Hepatocyte (in vitro differentiated cells): ENCODE measurements around the gene TACO1. TPM values are rescaled to one million over a fixed set of nuclear protein-coding genes. Genes with fewer than 3 reads are reported as not detected.

Source experiments
- DNase-seq: peaks from one replicate; pipeline ENCODE4 v3.0.0-alpha.2; 2016; ENCODE audit warnings: low spot score
- H2AFZ ChIP-seq: fragments of 200-600 bp; sonication (generic); 2 replicates; pipeline ENCODE4 v1.6.0; 2016; ENCODE audit warnings: antibody characterized with exemption, mild to moderate bottlenecking
- H3K27ac ChIP-seq: fragments of 200-600 bp; sonication (generic); 2 replicates; pipeline ENCODE4 v1.5.1; 2016; ENCODE audit warnings: mild to moderate bottlenecking
- H3K27me3 ChIP-seq: fragments of 200-600 bp; sonication (generic); 2 replicates; pipeline ENCODE4 v1.6.1; 2016
- H3K36me3 ChIP-seq: fragments of 200-600 bp; sonication (generic); replicated peaks from 2 replicates; pipeline ENCODE4 v1.5.1; 2016; ENCODE audit warnings: low read depth; ENCODE audit not compliant: insufficient read depth
- H3K4me1 ChIP-seq: fragments of 200-600 bp; sonication (generic); 2 replicates; pipeline ENCODE4 v1.5.1; 2016; ENCODE audit warnings: mild to moderate bottlenecking, moderate library complexity; ENCODE audit not compliant: insufficient read depth
- H3K4me2 ChIP-seq: fragments of 200-600 bp; sonication (generic); 2 replicates; pipeline ENCODE4 v1.6.0; 2016
- H3K4me3 ChIP-seq: fragments of 200-600 bp; sonication (generic); 2 replicates; pipeline ENCODE4 v1.5.1; 2016; ENCODE audit warnings: mild to moderate bottlenecking
- H3K79me2 ChIP-seq: fragments of 200-600 bp; sonication (generic); 2 replicates; pipeline ENCODE4 v1.6.0; 2017; ENCODE audit warnings: mild to moderate bottlenecking
- H3K9me2 ChIP-seq: fragments of 200-600 bp; sonication (generic); replicated peaks from 2 replicates; pipeline ENCODE4 v1.6.0; 2017; ENCODE audit warnings: mild to moderate bottlenecking; ENCODE audit not compliant: insufficient read depth
- H3K9me3 ChIP-seq: fragments of 200-600 bp; sonication (generic); 2 replicates; pipeline ENCODE4 v1.5.1; 2016; ENCODE audit warnings: low read depth, mild to moderate bottlenecking
- H4K20me1 ChIP-seq: fragments of 200-600 bp; sonication (generic); 2 replicates; pipeline ENCODE4 v1.6.0; 2016; ENCODE audit warnings: mild to moderate bottlenecking; ENCODE audit not compliant: insufficient read depth, poor library complexity, severe bottlenecking
- CTCF ChIP-seq: fragments of 200-600 bp; sonication (generic); IDR thresholded peaks from 2 replicates; pipeline ENCODE4 v1.5.1; 2016; ENCODE audit warnings: antibody characterized with exemption, mild to moderate bottlenecking; ENCODE audit not compliant: poor library complexity
- EZH2 ChIP-seq: fragments of 200-600 bp; sonication (generic); IDR thresholded peaks from 2 replicates; pipeline ENCODE4 v1.6.1; 2016; ENCODE audit warnings: antibody characterized with exemption, mild to moderate bottlenecking, borderline replicate concordance
- EZH2phosphoT487 ChIP-seq: fragments of 200-600 bp; sonication (generic); IDR thresholded peaks from one replicate; pipeline ENCODE4 v1.6.1; 2018; ENCODE audit warnings: antibody characterized with exemption, mild to moderate bottlenecking, low read depth, moderate library complexity; ENCODE audit not compliant: unreplicated experiment, severe bottlenecking
- WGBS: methylation state at CpG from one replicate; pipeline ENCODE4 v1.1.6; 2016; ENCODE audit warnings: low lambda C conversion rate; ENCODE audit errors: missing lambda C conversion rate; 5-methylcytosine and 5-hydroxymethylcytosine counted together
- polyA plus RNA-seq: library from polyadenylated mRNA; unstranded; fragments of >200 nt; fragmentation: Nextera tagmentation; extraction: Ambion mirVana; gene quantifications from 2 replicates; pipeline ENCODE4 v1.2.1, GENCODE V29; 2016
- total RNA-seq: library from RNA; depleted of rRNA; stranded (reverse); fragments of >200 nt; gene quantifications from 2 replicates; pipeline ENCODE4 v1.2.3, GENCODE V29; 2014

Gene TACO1
- total and polyA plus RNA-seq, 2 experiments from 2014 or later, result 20.2 to 32.2 TPM

GRCh38 chr17:63557416-63557815 lies 43.3 kb upstream of the TACO1 start:
- Histone ChIP-seq H3K9me3 (no peaks in the 10 kb centered on the region), H2AFZ (no peak overlapping the region), H3K9me2 (no peaks in the 10 kb centered on the region), H3K4me2 (no peak overlapping the region), H3K27ac (no peak overlapping the region), H3K4me1 (peaks cover 12% of the 10 kb centered on the region), H4K20me1 (peaks cover 97% of the 10 kb centered on the region), H3K27me3 (no peaks in the 10 kb centered on the region), H3K79me2 (peaks cover 98% of the 10 kb centered on the region), H3K4me3 (no peak overlapping the region), H3K36me3 (no peaks in the 10 kb centered on the region)
- TF ChIP-seq EZH2 (no peak), EZH2phosphoT487 (no peak), CTCF (no peak)
- no peak for DNase-seq
- 98% methylated on average over 2 of the region's 2 CpGs for WGBS

GRCh38 chr17:63558441-63558840 lies 42.3 kb upstream of the TACO1 start:
- 96% methylated on average over 3 of the region's 3 CpGs for WGBS
- no peak for DNase-seq
- Histone ChIP-seq H3K36me3 (no peaks in the 10 kb centered on the region), H4K20me1 (peaks cover 96% of the 10 kb centered on the region), H3K9me2 (no peaks in the 10 kb centered on the region), H3K4me1 (peaks cover 3% of the 10 kb centered on the region), H3K27me3 (no peaks in the 10 kb centered on the region), H2AFZ (no peak overlapping the region), H3K9me3 (no peaks in the 10 kb centered on the region), H3K79me2 (peaks cover 96% of the 10 kb centered on the region), H3K27ac (no peak overlapping the region), H3K4me2 (no peak overlapping the region), H3K4me3 (no peak overlapping the region)
- TF ChIP-seq CTCF, result no peak
- TF ChIP-seq EZH2, result no peak
- no peak for TF ChIP-seq EZH2phosphoT487

GRCh38 chr17:63561819-63562218 lies 38.9 kb upstream of the TACO1 start:
- H3K27me3 ChIP-seq, result no peaks in the 10 kb centered on the region
- peaks cover 96% of the 10 kb centered on the region for H3K79me2 ChIP-seq
- H3K9me3 ChIP-seq, result no peaks in the 10 kb centered on the region
- no peak overlapping the region for H2AFZ ChIP-seq
- H3K36me3 ChIP-seq, result no peaks in the 10 kb centered on the region
- DNase-seq, result no peak
- no peak for TF ChIP-seq CTCF
- TF ChIP-seq EZH2phosphoT487, result no peak
- no peak for TF ChIP-seq EZH2
- no peaks in the 10 kb centered on the region for H3K9me2 ChIP-seq
- H3K27ac ChIP-seq, result no peak overlapping the region
- no peaks in the 10 kb centered on the region for H3K4me1 ChIP-seq
- peaks cover 87% of the 10 kb centered on the region for H4K20me1 ChIP-seq
- H3K4me2 ChIP-seq, result no peak overlapping the region
- H3K4me3 ChIP-seq, result no peak overlapping the region

- peaks cover 96% of the 10 kb centered on the region for H3K79me2 ChIP-seq
- no peaks in the 10 kb centered on the region for H3K36me3 ChIP-seq
- no peaks in the 10 kb centered on the region for H3K9me3 ChIP-seq
- H3K9me2 ChIP-seq, result no peaks in the 10 kb centered on the region
- no peak overlapping the region for H3K4me3 ChIP-seq
- no peak for DNase-seq
- TF ChIP-seq CTCF, result no peak
- no peak for TF ChIP-seq EZH2
- no peak for TF ChIP-seq EZH2phosphoT487
- no peaks in the 10 kb centered on the region for H3K4me1 ChIP-seq
- no peak overlapping the region for H3K4me2 ChIP-seq
- peaks cover 83% of the 10 kb centered on the region for H4K20me1 ChIP-seq
- 98% methylated on average over 2 of the region's 2 CpGs for WGBS
- H2AFZ ChIP-seq, result no peak overlapping the region
- H3K27ac ChIP-seq, result no peak overlapping the region
- H3K27me3 ChIP-seq, result no peaks in the 10 kb centered on the region
Measured at GRCh38 chr17:63563339-63563738, 37.4 kb upstream of the TACO1 start.
